ENCODE data around the gene NXPH1.

NXPH1 gene

DNA sequence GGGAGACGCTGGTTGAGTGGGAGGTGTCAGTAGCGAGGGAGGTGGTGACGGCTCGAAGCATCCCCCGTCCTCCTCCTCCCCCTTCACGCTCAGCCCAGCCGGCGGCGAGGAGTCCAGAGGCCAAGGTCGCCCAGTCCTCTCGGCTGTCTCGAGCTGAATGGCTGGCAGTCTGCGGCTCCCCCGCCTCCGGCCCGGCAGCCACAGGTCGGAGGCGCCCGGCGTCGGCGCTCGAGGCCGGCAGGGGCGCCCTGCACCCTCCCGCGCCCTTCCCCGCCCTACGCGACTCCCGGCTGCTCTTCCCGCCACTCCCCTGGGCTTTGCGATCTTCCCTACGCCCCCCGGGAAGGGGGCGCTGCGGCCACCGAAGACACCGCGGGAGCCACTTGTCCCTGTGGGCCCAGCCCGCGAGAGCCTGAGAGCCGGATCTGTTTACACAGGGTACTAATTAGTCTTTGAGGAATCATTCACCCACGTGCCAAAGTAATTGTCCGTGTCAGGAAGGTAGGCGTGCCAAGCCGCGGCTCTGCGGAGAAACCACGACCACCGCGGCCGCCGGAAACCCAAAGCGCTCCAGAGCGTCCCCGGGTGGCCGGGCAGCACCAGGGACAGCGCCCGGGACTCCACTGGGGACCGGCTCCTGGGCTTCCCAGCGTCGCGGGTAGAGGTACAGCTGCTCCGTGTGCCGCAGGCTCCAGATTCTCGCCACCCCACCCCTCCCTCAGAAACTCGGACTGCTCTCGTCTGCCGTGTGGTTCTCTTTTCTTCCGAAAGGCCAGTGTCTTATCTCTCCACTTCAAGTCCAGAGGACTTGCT lies at the start of gene NXPH1:
NXPH1 (plus strand) TSS at position 133 of the 813 bp plus-strand sequence.
- DNase-seq = peak in 2 of 14 donors; percentile 16 to 20

DNA sequence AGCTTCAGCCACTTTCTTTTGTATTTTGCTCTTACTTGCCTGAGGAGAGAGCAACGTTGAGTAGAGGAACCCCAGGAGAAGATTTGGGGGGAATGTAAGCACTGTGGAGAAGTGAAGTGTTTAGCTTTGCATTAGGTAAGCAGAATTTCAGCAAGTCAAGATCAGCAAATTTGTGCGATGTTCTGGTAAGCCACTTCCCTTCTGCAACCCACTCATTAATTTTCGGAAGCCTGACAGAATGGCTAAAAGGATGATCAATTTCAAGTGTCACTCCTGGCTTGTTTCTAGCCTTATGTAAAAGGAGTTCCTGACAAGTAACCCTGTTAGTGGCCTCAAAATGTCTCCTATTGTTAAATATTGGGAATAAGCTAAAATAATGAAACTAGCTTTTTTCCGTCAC lies 48.5 kb upstream of the NXPH1 start:
- no peak for DNase-seq

DNA sequence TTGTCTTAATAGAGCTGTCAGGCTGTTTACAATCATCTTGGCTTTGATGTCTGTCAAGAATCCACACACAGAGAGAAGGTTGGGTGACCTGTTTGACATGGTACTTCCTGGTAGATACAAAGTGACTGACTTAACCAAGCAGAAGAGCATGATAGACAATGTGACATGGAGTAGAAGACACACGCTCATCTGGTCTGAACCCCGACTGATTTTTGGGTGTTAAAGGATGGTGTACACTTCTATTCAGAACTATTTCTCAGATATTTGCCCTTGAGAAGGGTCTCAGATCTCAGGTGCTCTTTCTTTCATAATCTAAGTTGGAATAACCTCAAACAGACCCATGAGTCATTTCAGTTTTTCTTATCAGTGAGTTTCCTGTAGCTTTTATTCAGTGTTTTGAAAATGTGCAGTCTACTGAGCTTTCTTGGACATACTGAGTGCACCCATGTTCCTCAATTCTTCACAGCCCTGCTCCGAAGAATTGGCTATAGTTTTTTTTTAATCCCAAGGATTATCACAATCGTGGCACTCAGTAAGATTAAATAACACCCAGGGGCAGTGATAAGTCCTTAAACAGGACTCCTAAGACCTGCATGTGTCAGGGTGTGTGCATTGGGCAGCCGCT lies 46.4 kb upstream of the NXPH1 start:
- DNase-seq = peak in 1 of 14 donors; percentile 21

DNA sequence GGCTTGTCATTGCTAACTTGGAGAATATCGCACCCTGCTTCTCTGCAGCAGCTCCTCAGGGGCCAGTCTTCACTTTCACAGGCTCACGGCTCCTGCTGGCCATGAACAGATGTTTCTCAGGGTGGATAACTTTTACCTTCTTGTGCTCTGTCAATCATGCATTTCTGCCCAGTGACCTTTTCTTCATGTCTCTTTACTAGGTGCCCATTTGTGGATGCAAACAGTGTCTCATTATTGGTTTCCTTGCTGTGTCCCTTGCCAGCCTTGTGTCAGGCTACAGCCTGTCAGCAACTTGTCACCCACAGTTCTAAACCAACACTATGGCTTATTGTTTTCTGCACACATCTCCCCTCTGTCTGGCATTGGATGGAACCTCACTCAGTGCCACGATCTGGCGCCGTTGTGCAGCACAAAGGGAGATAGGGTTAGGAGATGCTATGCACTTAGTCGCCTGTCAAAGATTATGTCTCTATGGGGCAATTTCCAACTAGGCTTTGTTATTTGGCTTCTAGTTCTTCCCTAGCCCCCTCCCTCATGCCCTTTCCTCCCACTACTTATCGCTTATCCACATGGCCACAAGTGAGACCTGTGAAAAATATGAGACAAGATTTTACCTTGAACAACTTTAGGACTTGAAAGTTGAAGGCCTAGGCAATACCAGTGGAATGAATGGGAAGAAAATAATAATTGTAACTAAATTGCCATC lies 45.7 kb upstream of the NXPH1 start:
- DNase-seq = peak in 11 of 14 donors; percentile 10 to 77 (median 55)

DNA sequence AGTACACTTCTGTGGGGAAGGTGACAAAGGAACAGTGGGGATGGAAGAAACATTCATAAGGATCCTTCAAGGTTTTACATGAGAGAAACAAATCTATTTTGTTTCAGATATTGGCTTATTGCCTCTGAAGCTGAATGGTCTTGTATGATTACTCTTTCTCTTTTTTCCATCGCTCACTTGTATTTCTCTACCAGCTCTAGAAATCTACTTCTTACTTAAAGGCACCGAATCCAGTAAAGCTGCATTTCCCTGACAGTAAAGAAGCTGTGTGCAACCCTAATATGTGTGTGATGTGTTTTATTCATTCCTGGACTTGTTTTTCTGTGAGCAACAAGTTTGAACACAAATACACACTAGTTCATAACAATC lies 45.2 kb upstream of the NXPH1 start:
- DNase-seq = no peak

DNA sequence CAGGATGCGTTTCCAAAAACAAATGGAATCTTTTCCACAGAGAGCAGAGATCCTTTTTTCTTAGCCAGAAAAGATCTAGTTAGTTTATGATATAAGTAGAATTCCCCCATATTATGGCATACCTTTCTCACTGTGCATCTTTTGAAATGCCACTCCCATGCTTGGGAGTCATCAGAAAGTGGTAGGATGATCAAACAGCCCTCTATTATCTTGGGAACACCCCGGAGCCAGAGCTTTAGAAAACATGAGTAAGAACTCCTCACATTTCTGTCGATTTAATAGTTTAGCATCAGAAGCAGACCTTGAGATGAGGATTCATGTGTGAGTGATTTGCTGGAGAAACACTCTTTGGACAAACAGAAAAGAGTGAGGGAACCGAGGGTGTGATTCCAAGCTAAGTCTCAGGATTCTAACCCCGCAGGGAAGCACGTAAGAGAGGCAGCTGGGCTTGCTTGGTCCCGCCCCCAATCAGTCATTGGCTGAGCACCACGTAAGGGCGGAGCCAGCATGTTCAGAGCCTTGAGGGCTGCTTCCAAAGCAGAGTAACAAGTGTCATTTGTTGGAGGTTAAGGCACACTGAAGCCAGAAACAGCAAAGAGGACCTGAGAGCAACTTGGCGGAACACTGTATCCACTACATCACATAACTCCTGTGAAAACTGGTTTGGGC lies 43.7 kb upstream of the NXPH1 start:
- DNase-seq = peak in 10 of 14 donors; percentile 23 to 78 (median 67)

DNA sequence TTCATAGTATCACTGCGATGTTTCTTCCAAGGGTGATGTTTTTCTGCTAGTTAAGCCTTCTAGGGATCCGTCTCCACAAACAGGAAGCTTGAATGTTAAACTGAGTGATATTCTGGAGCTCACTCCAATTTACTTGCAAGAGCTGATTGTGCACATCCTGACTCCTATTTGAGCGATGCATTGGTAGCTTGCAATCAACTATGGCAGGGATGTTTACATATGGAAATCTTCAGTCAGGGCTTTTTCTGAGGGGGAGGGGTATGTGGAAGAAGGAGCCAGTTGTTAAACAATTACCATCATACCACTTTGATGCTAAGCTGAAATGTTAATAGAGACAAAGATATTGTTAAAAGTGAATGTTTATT lies 43.2 kb upstream of the NXPH1 start:
- peak in 1 of 14 donors; percentile 43 for DNase-seq

DNA sequence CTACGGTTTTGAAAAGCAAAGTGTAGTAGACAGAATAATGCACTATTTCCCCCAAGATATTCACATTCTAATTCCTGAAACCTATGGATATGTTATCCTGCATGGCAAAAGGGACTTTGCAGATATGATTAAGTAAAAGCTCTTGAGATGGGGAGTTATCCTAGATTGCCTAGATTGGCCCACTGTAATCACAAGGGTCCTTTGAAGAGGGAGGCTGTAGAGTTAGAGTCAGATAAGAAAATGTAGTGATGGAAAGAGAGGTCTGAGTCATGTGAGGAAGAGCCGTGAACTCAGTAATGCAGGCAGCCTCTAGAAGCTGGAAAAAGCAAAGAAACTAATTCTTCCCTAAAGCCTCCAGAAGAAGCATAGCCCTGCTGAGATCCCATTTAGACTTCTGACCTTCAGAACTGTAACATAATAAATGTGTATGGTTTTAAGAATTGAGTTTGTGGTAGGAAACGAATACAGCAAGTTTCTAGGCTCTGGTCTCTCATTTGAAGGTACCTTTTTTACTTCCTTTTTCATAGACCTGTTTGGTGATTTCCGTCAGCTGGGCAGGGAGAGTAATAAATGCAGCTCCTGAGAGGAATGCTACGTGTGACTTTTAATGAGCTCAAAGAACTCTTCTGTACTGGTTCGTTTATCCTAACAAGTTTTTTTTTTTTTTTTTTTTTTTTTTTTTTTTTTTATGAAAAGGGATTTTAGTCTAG lies 41.9 kb upstream of the NXPH1 start:
- DNase-seq = no peak

DNA sequence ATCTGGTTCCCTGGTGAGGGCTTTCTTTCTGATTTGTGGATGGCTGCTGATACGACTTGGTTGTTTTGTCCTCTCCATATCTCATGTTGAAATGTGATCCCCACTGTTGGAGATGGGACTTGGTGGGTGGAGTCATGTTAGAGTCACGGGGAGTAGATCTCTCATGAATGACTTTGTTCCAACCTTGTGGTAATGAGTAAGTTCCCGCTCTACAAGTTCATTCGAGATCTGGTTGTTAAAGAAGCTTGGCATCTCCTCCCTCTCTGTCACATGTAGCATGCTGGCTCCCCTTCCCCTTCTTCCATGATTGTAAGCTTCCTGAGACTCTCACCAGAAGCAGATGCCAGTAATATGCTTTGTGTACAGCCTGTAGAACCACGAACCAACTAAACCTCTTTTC lies 37.1 kb upstream of the NXPH1 start:
- DNase-seq = no peak

DNA sequence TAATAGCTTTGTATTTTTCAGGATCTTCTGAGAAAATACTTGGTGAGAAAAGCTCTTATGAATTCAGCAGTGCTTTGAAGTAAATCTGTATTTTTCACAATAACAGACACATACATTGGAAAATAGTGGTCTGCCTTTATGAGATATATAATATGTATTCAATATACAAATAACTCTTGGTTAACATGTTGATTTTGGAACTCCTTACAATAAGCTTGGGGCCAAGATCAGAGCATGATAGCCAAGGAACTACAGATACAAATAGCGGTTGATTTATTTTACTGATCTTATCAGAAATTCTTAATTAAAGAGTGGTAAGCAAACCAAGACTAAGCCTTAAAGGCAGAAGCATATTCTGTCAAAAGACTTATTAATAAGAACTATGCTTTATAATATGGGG lies 24.5 kb upstream of the NXPH1 start:
- DNase-seq = no peak

DNA sequence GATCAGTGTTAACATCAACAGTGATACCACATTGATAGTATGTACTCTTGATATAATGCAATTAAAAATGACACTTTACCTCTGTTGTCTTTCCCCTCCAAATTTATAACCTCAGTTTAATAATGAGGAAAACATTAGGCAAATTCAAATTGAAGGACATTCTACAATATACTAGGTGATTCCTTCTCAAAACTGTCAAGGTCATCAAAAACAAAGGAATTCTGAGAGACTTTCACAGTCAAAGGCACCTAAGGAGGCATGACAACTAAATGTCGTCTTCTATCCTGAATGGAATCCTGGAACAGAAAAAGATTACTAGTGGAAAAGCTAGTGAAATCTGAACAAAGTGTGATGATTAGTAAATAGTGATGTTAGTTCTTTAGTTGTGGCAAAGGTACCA lies 22.3 kb upstream of the NXPH1 start:
- DNase-seq = no peak

DNA sequence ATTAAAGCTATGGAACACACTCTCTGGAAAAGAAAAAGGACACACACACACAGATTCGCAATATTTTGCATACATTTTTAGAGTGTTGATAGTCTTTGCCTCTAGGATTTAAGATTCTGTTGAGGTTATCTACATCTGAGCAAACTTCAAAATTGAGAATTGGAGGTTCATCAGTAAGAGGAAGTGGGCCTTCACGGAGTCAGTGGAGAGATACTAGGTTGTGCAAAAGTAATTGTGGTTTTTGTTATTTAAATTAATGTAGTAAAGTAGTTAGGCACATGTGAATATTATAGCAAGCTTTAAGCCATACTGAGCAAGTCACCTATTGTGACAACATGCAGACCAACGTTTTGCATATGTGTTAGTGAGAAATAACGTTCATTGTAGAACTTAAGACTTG lies 19.8 kb upstream of the NXPH1 start:
- DNase-seq = no peak

DNA sequence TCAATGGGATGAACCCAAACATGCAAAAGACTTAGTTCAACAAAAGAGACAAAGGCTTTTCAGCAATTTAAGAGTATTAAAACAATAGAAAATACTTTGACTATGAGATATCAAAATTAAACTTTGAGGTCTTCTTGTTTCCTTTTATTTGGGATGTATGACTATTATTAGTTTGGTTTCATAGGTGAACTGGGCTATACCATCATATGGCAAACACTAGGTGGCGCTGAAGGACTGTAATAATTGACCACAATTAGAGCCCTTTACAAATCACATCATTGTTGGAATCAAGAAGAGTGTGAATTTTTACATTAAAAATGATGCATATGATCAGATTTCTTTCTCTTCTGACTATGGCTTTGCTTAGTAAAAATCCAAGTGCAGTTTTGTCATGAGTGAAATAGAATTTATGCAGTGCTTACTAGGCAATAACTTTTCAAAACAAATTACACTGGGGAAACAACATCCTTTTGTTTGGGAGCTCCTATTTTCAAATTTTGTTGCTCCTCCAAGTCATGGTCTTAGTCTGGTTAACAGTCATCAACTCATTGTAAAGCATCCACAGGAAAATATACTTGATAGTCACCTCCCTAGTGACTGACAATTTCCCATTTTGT lies 14.7 kb upstream of the NXPH1 start:
- DNase-seq = peak in 3 of 14 donors; percentile 11 to 31 (median 26)

DNA sequence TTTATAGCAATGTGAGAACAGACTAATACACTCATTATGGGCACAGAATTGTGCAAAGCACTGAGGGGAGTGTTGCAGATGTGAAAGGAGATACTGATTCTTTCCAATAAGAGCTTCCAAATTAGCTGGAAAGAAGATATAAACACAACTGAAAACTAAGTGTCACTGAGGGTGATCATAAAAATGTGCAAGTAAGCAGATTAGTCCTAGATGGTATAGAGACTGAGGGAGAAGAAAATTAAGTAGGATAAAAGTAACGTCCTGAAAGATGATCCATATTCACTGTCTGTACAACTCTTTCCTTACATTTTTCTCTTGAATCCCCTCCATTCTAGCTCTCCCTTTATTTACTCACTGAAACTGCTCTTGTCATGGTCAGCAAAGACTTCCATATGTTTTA lies 11.2 kb upstream of the NXPH1 start:
- no peak for DNase-seq

DNA sequence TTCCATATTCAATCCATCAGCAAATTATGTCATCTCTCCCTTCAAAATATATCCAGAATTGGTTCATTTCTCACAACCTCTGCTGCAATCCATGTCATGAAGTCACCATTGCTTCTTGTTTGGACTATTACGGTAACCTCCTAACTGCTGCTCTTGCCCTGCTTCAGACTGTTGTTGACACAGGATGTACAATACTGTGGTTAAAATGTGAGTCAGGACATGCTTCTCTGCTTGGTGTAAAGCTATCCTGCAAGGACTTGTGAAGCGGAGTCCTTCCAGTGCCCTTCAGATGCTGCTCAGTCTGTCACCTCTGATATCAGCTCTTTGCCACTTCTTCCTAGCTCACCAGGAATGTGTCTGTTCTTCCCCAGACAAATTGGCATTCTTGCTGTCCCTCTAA lies 10.4 kb upstream of the NXPH1 start:
- DNase-seq = no peak

DNA sequence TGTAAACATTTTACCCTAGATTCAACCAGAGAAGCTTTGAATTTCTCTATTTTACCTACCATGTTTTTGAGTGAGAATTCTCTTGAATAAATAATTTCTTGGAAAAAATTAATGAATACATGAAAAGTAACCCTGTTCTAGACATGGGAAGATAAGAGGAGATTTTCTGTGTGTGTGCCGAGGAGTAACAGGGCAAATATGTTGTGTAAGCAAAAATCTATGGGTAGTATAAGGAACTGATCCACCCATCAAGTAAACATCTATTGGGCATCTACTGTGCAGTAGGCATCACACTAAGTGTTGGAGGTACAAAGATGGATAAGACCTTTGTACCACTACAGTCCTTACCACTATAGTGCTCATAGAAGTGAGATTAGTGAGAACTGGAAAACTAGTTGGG lies 8.2 kb upstream of the NXPH1 start:
- no peak for DNase-seq

DNA sequence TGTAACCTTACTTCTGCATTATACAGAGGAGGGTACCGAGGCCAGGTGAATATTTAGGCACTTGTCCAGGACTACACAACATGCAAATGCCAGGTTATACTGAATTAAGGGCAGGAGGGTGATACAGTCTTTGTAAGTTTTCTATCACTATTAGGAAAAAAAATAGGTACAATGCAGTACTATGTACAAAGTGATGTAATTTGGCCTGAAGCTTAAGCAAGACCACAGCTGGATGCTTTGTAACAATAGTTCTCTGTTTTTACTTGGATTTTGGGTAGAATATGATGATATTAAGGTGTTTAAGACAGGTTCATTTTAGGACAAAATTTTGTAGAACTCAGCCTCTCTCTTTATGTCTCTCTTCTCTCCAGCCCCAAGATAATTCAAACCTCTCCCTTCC lies 2.8 kb upstream of the NXPH1 start:
- no peak for DNase-seq

DNA sequence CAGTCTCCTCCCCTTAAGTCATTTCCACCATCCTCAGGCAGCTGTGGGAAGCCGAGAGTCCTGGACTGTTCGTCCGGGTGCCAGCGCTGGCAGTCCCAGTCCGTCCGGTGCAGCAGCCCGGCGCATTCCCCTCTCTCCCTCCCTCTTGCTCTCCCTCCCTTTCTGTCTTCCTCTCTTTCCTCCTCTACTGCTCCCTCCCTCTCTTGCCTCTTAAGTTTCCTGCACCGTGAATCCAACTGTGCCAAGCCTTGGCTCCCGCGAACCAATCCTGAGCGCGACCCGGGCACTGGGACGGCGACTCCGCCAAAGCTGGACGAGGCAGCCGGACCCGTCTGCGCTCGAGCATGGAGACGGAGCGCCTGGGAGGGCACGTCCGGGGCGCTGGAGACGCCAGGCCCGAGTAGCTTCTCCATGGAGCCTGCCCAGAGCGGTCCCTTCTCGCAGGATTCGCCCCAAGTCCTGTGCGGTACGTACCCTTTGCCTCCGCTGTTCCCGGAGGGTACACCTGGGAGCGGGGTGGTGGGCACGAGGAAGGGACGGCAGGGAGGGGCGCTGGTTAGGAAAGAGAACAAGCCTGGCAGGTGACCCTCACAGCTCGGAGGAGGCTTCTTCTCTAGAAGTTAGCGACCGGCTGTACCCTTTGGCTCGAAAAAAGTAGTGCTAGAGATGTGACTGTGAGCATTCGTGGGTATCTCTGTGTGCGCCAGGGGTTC lies 1.0 kb downstream of the NXPH1 start:
- DNase-seq = peak in 1 of 14 donors; percentile 32

DNA sequence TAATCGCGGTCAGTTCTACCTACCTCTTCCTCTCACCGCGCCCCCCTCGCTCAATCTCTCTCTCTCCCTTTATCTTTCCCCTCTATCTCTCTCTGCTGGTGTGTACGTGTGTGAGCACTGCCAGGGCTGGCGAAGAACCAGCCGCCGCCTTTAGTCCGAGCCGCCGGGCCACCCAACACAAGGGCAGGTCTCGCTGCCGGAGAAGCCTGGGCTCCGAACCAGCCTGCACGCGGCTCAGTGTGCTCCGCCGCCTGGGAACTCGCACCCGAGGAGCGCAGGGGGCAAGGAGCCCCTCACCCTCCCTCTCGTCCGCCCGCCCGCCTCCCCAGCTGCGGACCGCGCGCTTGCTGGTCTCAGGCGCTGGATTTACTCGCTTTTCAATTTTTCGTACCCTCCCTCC lies 1.7 kb downstream of the NXPH1 start:
- DNase-seq = no peak

DNA sequence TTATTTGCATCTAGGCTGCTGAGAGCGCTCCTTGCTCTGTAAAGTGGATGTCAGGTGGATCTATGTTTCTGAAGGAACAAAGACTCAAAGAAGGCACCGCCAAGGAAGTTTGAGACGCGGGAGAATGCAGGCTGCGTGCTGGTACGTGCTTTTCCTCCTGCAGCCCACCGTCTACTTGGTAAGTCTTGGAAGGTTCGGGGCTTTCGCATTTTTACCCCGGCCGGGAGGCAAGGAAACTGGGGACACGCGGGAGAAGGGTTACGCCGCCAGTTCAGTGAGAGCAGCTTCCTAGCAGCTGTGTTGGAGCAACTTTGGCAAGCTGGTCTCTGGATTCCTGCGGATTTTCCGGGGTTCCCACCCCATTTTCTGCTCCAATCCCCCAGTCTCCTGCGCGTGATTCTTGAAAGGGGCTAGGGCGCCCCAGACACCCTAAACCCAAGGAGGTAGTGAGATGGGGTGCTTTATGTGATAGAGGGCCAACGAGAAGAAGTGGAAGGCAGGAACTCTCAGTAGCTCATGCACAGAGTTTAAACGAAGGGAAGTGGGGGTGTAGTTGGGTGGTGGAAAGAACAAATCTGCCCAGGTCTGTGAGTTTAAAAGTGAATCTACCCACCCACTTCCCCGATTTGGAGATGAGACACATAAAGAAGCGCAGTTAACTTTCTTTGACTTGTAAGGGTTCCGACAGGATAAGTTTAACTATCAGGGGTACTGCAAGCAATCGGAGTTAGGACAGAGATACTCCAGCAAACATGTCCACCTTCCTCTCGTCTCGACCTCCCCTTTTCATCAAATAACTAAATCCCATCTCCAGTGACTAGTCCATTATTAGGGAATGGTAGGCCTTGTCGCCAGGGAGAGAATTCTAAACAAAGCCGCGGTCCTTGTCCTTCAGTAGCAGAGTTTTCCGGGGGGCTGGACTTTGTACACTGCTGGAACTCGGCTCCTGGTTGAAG lies 2.5 kb downstream of the NXPH1 start:
- DNase-seq = no peak

Measured in C1 segment of cervical spinal cord (tissue), 14 donors.